GM10847 (cell line): Measurements from ENCODE around the gene SMIM32.

ENCODE experiments used
- POLR2A ChIP-seq: IDR thresholded peaks from 2 replicates; pipeline ENCODE4 v1.6.1; 2011; ENCODE audit not compliant: insufficient read length; ENCODE audit errors: extremely low read depth

The SMIM32 gene

GRCh38 chr5:136199408-136199807 lies 6.4 kb upstream of the SMIM32 start:
- no peak for TF ChIP-seq POLR2A

- TF ChIP-seq POLR2A = no peak
Measured at GRCh38 chr5:136198453-136198852, 5.5 kb upstream of the SMIM32 start.

GRCh38 chr5:136197462-136198142 lies 4.6 kb upstream of the SMIM32 start:
- no peak for TF ChIP-seq POLR2A

- TF ChIP-seq POLR2A = no peak
Measured at GRCh38 chr5:136195971-136196820, 3.2 kb upstream of the SMIM32 start.

- TF ChIP-seq POLR2A = no peak
Measured at GRCh38 chr5:136194576-136194975, 1.6 kb upstream of the SMIM32 start.

GRCh38 chr5:136193322-136193935 lies 467 bp upstream of the SMIM32 start:
- no peak for TF ChIP-seq POLR2A

- TF ChIP-seq POLR2A = no peak
Measured at GRCh38 chr5:136192015-136192525, 892 bp downstream of the SMIM32 start.

GRCh38 chr5:136191304-136192014 lies 1.5 kb downstream of the SMIM32 start:
- no peak for TF ChIP-seq POLR2A

GRCh38 chr5:136190904-136191303 lies 2.1 kb downstream of the SMIM32 start:
- no peak for TF ChIP-seq POLR2A

GRCh38 chr5:136190091-136190720 lies 2.8 kb downstream of the SMIM32 start:
- TF ChIP-seq POLR2A = no peak

- no peak for TF ChIP-seq POLR2A
Measured at GRCh38 chr5:136188859-136189258, 4.1 kb downstream of the SMIM32 start.

- TF ChIP-seq POLR2A = no peak
Measured at GRCh38 chr5:136186796-136187195, 6.2 kb downstream of the SMIM32 start.

- TF ChIP-seq POLR2A = no peak
Measured at GRCh38 chr5:136185974-136186665, 6.8 kb downstream of the SMIM32 start.

- no peak for TF ChIP-seq POLR2A
Measured at GRCh38 chr5:136182618-136183017, 10.3 kb downstream of the SMIM32 start.

GRCh38 chr5:136174021-136174659 lies 18.8 kb downstream of the SMIM32 start:
- no peak for TF ChIP-seq POLR2A
